ENCODE data around the gene UBE2D1. TPM values are rescaled to one million over a fixed set of nuclear protein-coding genes. Genes with fewer than 3 reads are reported as not detected.
A peak's percentile ranks its signal among the peaks of the same experiment; 100 is the strongest.

Gene UBE2D1
- total and polyA plus RNA-seq, 2 of the 13 experiments (the other 11 are each of a cell fraction or from before 2014, with no cell fraction given), result 6.2 to 13.8 TPM

- no peak for TF ChIP-seq NRL (CRISPR knock-in tag; IDR thresholded peaks at IDR 0.05; ENCODE audit: borderline replicate concordance)
- TF ChIP-seq ZNF652 (CRISPR knock-in tag; IDR thresholded peaks at IDR 0.05; ENCODE audit: borderline replicate concordance, low read depth), result no peak
- TF ChIP-seq, protein P1, sequence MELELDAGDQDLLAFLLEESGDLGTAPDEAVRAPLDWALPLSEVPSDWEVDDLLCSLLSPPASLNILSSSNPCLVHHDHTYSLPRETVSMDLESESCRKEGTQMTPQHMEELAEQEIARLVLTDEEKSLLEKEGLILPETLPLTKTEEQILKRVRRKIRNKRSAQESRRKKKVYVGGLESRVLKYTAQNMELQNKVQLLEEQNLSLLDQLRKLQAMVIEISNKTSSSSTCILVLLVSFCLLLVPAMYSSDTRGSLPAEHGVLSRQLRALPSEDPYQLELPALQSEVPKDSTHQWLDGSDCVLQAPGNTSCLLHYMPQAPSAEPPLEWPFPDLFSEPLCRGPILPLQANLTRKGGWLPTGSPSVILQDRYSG (CRISPR knock-in tag; IDR thresholded peaks at IDR 0.05), result peak; percentile 86
- TF ChIP-seq ESRRA (CRISPR knock-in tag; IDR thresholded peaks at IDR 0.05; ENCODE audit: low read depth), result 0 out of 2 replicates have a peak, but pooled peaks have one; percentile 23
- no peak for TF ChIP-seq ZNF639 (CRISPR knock-in tag; conservative IDR thresholded peaks at IDR 0.05)
- TF ChIP-seq ZNF12 (CRISPR knock-in tag; IDR thresholded peaks at IDR 0.05), result peak; percentile 37; the same call in 1 of the 2 replicates
- peak; percentile 58; the same call in 1 of the 2 replicates for TF ChIP-seq ZNF800 (CRISPR knock-in tag; IDR thresholded peaks at IDR 0.05)
- TF ChIP-seq USF2 (IDR thresholded peaks at IDR 0.05; ENCODE audit: low read depth, low read length), result no peak
- TF ChIP-seq USF2 (CRISPR knock-in tag; IDR thresholded peaks at IDR 0.05; ENCODE audit: borderline replicate concordance), result no peak
- no peak for TF ChIP-seq SATB2 (CRISPR knock-in tag; IDR thresholded peaks at IDR 0.05)
- peak; percentile 90 for TF ChIP-seq PATZ1 (CRISPR knock-in tag; IDR thresholded peaks at IDR 0.05)
- peak; percentile 90; the same call in 1 of the 2 replicates for TF ChIP-seq ARID4A (CRISPR knock-in tag; IDR thresholded peaks at IDR 0.05; ENCODE audit: borderline replicate concordance)
- TF ChIP-seq ZBTB38 (CRISPR knock-in tag; IDR thresholded peaks at IDR 0.05), result peak; percentile 60; the same call in 1 of the 2 replicates
- no peak for TF ChIP-seq ZNF326 (CRISPR knock-in tag; IDR thresholded peaks at IDR 0.05; ENCODE audit: borderline replicate concordance)
These were observed at the start of gene UBE2D1 (continued) for GRCh38 chr10:58334817-58335305.

Measured in HepG2 (cell line).